ENCODE data around the gene CHAC1. TPM values are rescaled to one million over a fixed set of nuclear protein-coding genes. Genes with fewer than 3 reads are reported as not detected.

The CHAC1 gene
- total RNA-seq, 4 donors from 2014 or later: 0.76 to 16.1 (median 6.4) TPM

GRCh38 chr15:40918146-40918798 is 35.0 kb upstream of the CHAC1 start:
- no peak for DNase-seq
- peak overlapping the region in 3 of 4 donors; percentile 30 to 67 (median 57) for H3K27ac ChIP-seq

GRCh38 chr15:40918799-40919392 is 34.4 kb upstream of the CHAC1 start:
- Histone ChIP-seq H3K4me3 (peak overlapping the region in 1 of 4 donors; percentile 23), H3K27me3 (peaks cover 0 to 56% (median 0%) of the 10 kb centered on the region in 4 donors), H3K36me3 (no peaks in the 10 kb centered on the region), H3K9me3 (no peaks in the 10 kb centered on the region), H3K27ac (peak overlapping the region in 3 of 4 donors; percentile 30 to 67 (median 57)), H3K4me1 (peaks cover 0 to 12% (median 0%) of the 10 kb centered on the region in 3 donors)
- no peak for TF ChIP-seq POLR2A (IDR thresholded peaks at IDR 0.05)
- TF ChIP-seq, protein P1, sequence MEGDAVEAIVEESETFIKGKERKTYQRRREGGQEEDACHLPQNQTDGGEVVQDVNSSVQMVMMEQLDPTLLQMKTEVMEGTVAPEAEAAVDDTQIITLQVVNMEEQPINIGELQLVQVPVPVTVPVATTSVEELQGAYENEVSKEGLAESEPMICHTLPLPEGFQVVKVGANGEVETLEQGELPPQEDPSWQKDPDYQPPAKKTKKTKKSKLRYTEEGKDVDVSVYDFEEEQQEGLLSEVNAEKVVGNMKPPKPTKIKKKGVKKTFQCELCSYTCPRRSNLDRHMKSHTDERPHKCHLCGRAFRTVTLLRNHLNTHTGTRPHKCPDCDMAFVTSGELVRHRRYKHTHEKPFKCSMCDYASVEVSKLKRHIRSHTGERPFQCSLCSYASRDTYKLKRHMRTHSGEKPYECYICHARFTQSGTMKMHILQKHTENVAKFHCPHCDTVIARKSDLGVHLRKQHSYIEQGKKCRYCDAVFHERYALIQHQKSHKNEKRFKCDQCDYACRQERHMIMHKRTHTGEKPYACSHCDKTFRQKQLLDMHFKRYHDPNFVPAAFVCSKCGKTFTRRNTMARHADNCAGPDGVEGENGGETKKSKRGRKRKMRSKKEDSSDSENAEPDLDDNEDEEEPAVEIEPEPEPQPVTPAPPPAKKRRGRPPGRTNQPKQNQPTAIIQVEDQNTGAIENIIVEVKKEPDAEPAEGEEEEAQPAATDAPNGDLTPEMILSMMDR (IDR thresholded peaks at IDR 0.05): no peak
- intact Hi-C loops (cut with DNase I): no loop called here
- DNase-seq: no peak
- WGBS, 2 donors: 54 to 71% methylated on average over 1 to 4 of the region's 19 CpGs

More at GRCh38 chr15:40918146-40918798, 35.0 kb upstream of the CHAC1 start:
- TF ChIP-seq POLR2A (IDR thresholded peaks at IDR 0.05): no peak
- TF ChIP-seq, protein P1 (IDR thresholded peaks at IDR 0.05): no peak
- peaks cover 0 to 50% (median 0%) of the 10 kb centered on the region in 4 donors for H3K27me3 ChIP-seq
- H3K4me1 ChIP-seq: peaks cover 0 to 12% (median 0%) of the 10 kb centered on the region in 3 donors
- no peaks in the 10 kb centered on the region for H3K36me3 ChIP-seq
- no peaks in the 10 kb centered on the region for H3K9me3 ChIP-seq
- 70 to 71% methylated on average over 2 to 8 of the region's 15 CpGs for WGBS, 2 donors
- peak overlapping the region in 2 of 4 donors; percentile 2 to 23 for H3K4me3 ChIP-seq
- intact Hi-C loops (cut with DNase I): no loop called here

GRCh38 chr15:40921949-40922607 is 31.2 kb upstream of the CHAC1 start:
- no peak for DNase-seq
- H3K27me3 ChIP-seq: peaks cover 8 to 86% (median 13%) of the 10 kb centered on the region in 4 donors
- H3K36me3 ChIP-seq: no peaks in the 10 kb centered on the region
- 37 to 45% methylated on average over 3 to 5 of the region's 5 CpGs for WGBS, 2 donors
- H3K4me3 ChIP-seq: no peak overlapping the region
- intact Hi-C loops (cut with DNase I): no loop called here
- TF ChIP-seq, protein P1 (IDR thresholded peaks at IDR 0.05): no peak
- no peak for TF ChIP-seq POLR2A (IDR thresholded peaks at IDR 0.05)
- no peaks in the 10 kb centered on the region for H3K9me3 ChIP-seq
- H3K27ac ChIP-seq: no peak overlapping the region
- H3K4me1 ChIP-seq: peaks cover 14 to 24% (median 15%) of the 10 kb centered on the region in 3 donors

GRCh38 chr15:40922608-40923005 is 30.7 kb upstream of the CHAC1 start:
- Histone ChIP-seq H3K4me3 (no peak overlapping the region), H3K4me1 (peaks cover 19 to 24% (median 20%) of the 10 kb centered on the region in 3 donors), H3K27me3 (peaks cover 12 to 86% (median 18%) of the 10 kb centered on the region in 4 donors), H3K36me3 (no peaks in the 10 kb centered on the region), H3K9me3 (no peaks in the 10 kb centered on the region), H3K27ac (no peak overlapping the region)
- DNase-seq: no peak
- TF ChIP-seq, protein P1 (IDR thresholded peaks at IDR 0.05): no peak
- no peak for TF ChIP-seq POLR2A (IDR thresholded peaks at IDR 0.05)
- intact Hi-C loops (cut with DNase I): no loop called here
- 40 to 73% methylated on average over 3 to 7 of the region's 10 CpGs for WGBS, 2 donors

- no peak for DNase-seq
- 60% methylated on average over 1 of the region's 9 CpGs; no CpG with 5 or more reads in 1 of the 2 donors for WGBS, 2 donors
- H3K36me3 ChIP-seq: no peaks in the 10 kb centered on the region
- TF ChIP-seq POLR2A (IDR thresholded peaks at IDR 0.05): no peak
- TF ChIP-seq, protein P1 (IDR thresholded peaks at IDR 0.05): no peak
- H3K27ac ChIP-seq: no peak overlapping the region
- intact Hi-C loops (cut with DNase I): no loop called here
- no peak overlapping the region for H3K4me3 ChIP-seq
- peaks cover 19 to 86% (median 27%) of the 10 kb centered on the region in 4 donors for H3K27me3 ChIP-seq
- peaks cover 28 to 32% (median 30%) of the 10 kb centered on the region in 3 donors for H3K4me1 ChIP-seq
- H3K9me3 ChIP-seq: no peaks in the 10 kb centered on the region
These were observed 29.7 kb upstream of the CHAC1 start for GRCh38 chr15:40923551-40923950.
